Breast epithelium (tissue), 4 donors: ENCODE measurements around the gene DKKL1. TPM values are rescaled to one million over a fixed set of nuclear protein-coding genes. Genes with fewer than 3 reads are reported as not detected.

ENCODE experiments used
- DNase-seq, 2 donors: peaks; one replicate each; pipeline ENCODE4 v3.0.0-alpha.2; 2019; ENCODE audit warnings: low spot score in 2 of 2
- H3K27ac ChIP-seq, 2 donors: fragments of 200-600 bp; sonication (generic) in 1 of 2; one replicate each; pipeline ENCODE4 v1.5.1; 2016 to 2019; ENCODE audit warnings: mild to moderate bottlenecking in 1 of 2
- H3K27me3 ChIP-seq, 2 donors: fragments of 200-600 bp; sonication (generic) in 1 of 2; one replicate each; pipeline versions ENCODE4 v1.5.1 to v1.6.0; 2017 to 2019; ENCODE audit warnings: control low read depth in 1 of 2, mild to moderate bottlenecking in 1 of 2
- H3K36me3 ChIP-seq: fragments of 200-600 bp; one replicate; pipeline ENCODE4 v1.5.1; 2019
- H3K4me1 ChIP-seq, 2 donors: fragments of 200-600 bp; sonication (generic); one replicate each; pipeline ENCODE4 v1.5.1; 2016 to 2019; ENCODE audit warnings: control low read depth in 1 of 2
- H3K4me3 ChIP-seq, 3 donors: fragments of 200-600 bp; sonication (generic); 1 replicate in 2 of 3; 2 replicates in 1 of 3; pipeline ENCODE4 v1.5.1; 2016 to 2019; ENCODE audit warnings: mild to moderate bottlenecking in 3 of 3, moderate library complexity in 2 of 3
- H3K9me3 ChIP-seq, 2 donors: fragments of 200-600 bp; sonication (generic) in 1 of 2; one replicate each; pipeline ENCODE4 v1.5.1; 2016 to 2019; ENCODE audit warnings: control low read depth in 1 of 2
- POLR2A ChIP-seq: fragments of 450-650 bp; IDR thresholded peaks from one replicate; pipeline ENCODE4 v1.6.1; 2016; ENCODE audit warnings: antibody characterized with exemption, mild to moderate bottlenecking, moderate library complexity
- POLR2AphosphoS5 ChIP-seq, 3 donors: sonication (generic); formaldehyde crosslinking; IDR thresholded peaks; one replicate each; pipeline ENCODE4 v1.6.1; 2017; ENCODE audit warnings: antibody characterized with exemption in 3 of 3
- intact Hi-C: fragments of 100-400 bp; cut with DNase I; formaldehyde crosslinking; loops from one replicate; pipeline ENCODE4 v1.15.1; 2023; ENCODE audit warnings: low total_unique reads
- total RNA-seq, 3 donors: library from RNA; depleted of rRNA; stranded (reverse); fragments of >200 nt; gene quantifications; one replicate each; pipeline ENCODE4 v1.1.0, GENCODE V29; 2016
- TF ChIP-seq, protein P1 (sequence below), 3 donors: fragments of 450-650 bp; IDR thresholded peaks; one replicate each; pipeline ENCODE4 v1.5.1; 2016 to 2017; ENCODE audit warnings: antibody characterized with exemption in 3 of 3, mild to moderate bottlenecking in 3 of 3, moderate library complexity in 3 of 3

DKKL1 gene
- total RNA-seq, 3 donors from 2014 or later = 0.64 to 1.8 TPM; not detected in 1

DNA sequence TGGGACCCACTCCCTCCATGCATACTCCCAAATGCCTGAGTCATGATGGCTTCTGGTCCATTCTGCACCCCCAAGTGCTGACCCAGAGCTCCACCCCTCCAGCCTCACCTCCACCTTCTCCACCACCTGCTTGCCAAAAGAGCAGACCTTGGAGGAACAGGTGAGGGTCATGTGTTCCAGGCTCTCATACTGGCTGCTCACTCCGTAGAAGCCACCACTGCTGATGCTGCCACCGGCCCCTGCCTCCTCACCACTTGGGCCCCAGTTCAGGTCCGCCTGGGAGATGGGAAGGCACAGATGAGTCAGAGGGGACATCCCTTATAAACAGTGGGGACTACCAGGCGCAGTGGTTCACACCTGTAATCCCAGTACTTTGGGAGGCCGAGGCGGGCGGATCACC lies 20.6 kb upstream of the DKKL1 start:
- Histone ChIP-seq H3K9me3 (no peaks in the 10 kb centered on the region), H3K27me3 (no peaks in the 10 kb centered on the region), H3K4me3 (no peak overlapping the region), H3K27ac (no peak overlapping the region), H3K4me1 (peaks cover 0 to 6% of the 10 kb centered on the region in 2 donors), H3K36me3 (no peaks in the 10 kb centered on the region)
- no peak for DNase-seq
- no peak for TF ChIP-seq POLR2A
- TF ChIP-seq, protein P1, sequence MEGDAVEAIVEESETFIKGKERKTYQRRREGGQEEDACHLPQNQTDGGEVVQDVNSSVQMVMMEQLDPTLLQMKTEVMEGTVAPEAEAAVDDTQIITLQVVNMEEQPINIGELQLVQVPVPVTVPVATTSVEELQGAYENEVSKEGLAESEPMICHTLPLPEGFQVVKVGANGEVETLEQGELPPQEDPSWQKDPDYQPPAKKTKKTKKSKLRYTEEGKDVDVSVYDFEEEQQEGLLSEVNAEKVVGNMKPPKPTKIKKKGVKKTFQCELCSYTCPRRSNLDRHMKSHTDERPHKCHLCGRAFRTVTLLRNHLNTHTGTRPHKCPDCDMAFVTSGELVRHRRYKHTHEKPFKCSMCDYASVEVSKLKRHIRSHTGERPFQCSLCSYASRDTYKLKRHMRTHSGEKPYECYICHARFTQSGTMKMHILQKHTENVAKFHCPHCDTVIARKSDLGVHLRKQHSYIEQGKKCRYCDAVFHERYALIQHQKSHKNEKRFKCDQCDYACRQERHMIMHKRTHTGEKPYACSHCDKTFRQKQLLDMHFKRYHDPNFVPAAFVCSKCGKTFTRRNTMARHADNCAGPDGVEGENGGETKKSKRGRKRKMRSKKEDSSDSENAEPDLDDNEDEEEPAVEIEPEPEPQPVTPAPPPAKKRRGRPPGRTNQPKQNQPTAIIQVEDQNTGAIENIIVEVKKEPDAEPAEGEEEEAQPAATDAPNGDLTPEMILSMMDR (IDR thresholded peaks at IDR 0.05) = no peak
- intact Hi-C loops = no loop called here

DNA sequence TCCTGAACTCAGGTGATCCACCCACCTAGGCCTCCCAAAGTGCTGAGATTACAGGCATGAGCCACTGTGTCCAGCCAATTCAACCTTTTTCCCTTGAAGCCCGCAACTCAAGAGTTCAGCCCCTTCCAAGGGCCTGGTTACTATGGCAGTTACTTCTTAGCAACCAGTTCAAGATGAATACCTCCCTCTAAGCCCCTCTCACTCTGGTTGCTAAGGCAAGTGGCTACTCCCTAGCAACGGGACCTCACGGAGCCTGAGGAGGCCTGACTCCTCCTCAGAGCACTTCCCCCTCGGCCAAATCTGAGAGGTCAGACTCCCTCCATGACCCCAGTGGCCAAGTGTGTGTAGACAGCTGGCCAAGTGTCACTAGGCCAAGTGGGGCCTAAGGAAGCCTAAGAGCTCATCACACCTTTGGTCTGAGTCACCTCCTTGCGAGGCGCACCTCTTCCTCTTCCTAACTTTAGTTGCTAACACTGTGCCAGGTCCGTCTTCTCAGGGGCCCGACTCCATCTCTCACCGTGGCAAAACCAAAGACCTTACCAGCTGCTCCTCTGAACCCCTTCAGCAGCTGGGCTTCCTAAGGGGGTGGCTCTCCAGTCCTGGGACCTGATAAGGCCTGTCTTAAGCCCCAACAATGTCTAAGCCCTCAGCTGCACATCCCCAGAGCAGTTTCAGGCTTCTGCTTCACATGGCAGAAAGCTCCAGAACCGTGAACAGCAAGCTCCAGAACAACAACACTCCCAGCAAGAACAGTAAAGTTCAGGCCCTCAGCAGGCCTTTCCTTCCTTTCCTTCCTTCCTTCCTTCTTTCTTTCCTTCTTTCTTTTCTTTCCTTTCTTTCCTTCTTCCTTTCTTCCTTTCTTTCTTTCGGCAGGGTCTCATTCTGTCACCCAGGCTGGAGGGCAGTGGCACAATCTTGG lies 18.9 kb upstream of the DKKL1 start:
- H3K9me3 ChIP-seq = no peaks in the 10 kb centered on the region
- no peaks in the 10 kb centered on the region for H3K27me3 ChIP-seq
- H3K27ac ChIP-seq = no peak overlapping the region
- H3K36me3 ChIP-seq = no peaks in the 10 kb centered on the region
- no peak overlapping the region for H3K4me3 ChIP-seq
- TF ChIP-seq POLR2AphosphoS5 (IDR thresholded peaks at IDR 0.05) = no peak
- TF ChIP-seq POLR2A = no peak
- TF ChIP-seq, protein P1 (IDR thresholded peaks at IDR 0.05) = no peak
- intact Hi-C loops = no loop called here
- DNase-seq = no peak
- H3K4me1 ChIP-seq = no peaks in the 10 kb centered on the region

DNA sequence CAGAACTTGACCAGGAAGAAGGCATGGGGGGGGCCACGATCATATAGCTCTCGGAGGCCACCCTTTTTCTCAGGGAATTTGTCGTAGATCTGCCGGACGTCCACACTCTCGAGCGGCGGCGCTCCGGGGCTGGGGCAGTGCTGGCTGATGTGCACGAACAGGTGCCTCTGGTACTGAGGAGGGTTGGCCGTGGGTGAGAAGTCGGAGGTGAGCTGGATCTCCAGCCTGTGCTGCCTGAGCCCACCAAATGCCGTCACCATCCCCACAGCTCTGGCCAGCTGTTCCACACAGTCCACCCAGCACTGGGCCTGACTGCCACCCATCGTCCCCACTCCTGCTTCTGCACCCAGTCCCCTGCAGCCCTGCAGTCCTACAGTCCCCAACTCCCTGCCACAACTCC lies 16.5 kb upstream of the DKKL1 start:
- no peak overlapping the region for H3K4me3 ChIP-seq
- no peaks in the 10 kb centered on the region for H3K9me3 ChIP-seq
- H3K27me3 ChIP-seq = no peaks in the 10 kb centered on the region
- intact Hi-C loops = no loop called here
- H3K36me3 ChIP-seq = no peaks in the 10 kb centered on the region
- no peaks in the 10 kb centered on the region for H3K4me1 ChIP-seq
- TF ChIP-seq, protein P1 (IDR thresholded peaks at IDR 0.05) = no peak
- TF ChIP-seq POLR2A (no peak), POLR2AphosphoS5 (IDR thresholded peaks at IDR 0.05) (no peak)
- H3K27ac ChIP-seq = no peak overlapping the region
- no peak for DNase-seq

DNA sequence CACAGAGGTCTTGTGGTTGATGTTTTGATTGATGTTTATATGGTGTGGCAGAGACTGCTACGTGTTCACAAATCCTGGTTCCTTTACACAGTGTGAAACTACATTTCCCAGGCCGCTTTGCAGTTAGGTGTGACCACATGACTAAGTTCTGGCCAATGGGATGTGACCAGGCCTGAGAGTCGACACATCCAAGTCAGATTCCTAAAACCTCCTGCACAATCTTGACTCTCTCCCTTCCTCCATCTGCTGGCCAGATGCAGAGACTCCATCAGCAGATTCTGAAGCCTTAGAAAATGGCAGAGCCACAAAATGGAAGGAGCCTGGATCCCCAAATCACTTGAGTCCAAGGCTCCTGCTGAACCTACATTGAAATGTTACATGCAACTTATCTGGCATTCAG lies 15.8 kb upstream of the DKKL1 start:
- no peak for DNase-seq
- no peaks in the 10 kb centered on the region for H3K36me3 ChIP-seq
- no peak overlapping the region for H3K27ac ChIP-seq
- H3K4me3 ChIP-seq = no peak overlapping the region
- no peaks in the 10 kb centered on the region for H3K9me3 ChIP-seq
- no peaks in the 10 kb centered on the region for H3K27me3 ChIP-seq
- intact Hi-C loops = no loop called here
- no peaks in the 10 kb centered on the region for H3K4me1 ChIP-seq
- TF ChIP-seq POLR2A (no peak), POLR2AphosphoS5 (IDR thresholded peaks at IDR 0.05) (no peak)
- TF ChIP-seq, protein P1 (IDR thresholded peaks at IDR 0.05) = no peak
